Measurements from ENCODE around the gene PATJ. TPM values are rescaled to one million over a fixed set of nuclear protein-coding genes. Genes with fewer than 3 reads are reported as not detected.

The PATJ gene
- total RNA-seq, 1 experiment from 2014 or later, result 48.8 TPM

DNA sequence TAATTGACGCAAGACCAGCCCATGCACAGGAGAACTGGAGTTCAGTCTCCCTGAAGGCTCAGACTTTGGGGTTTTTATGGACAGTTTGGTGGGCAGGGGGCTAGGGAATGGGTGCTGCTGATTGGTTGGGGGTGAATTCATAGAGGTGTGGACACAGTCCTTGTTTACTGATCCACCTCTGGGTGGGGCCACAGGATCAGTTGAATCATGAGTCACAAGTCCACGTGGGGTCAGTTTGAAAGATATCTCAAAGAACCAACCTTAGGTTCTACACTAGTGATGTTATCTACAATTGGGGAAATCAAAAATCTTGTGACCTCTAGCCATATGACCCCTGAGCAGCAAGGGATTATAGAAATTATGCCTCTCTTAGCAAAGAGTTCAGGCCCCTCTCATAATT lies 324.4 kb downstream of the PATJ start:
- Histone ChIP-seq H3K9me3 (ENCODE audit: control insufficient read depth in 1 of 2, insufficient read depth in 1 of 2, low read depth in 1 of 2, low read length in 2 of 2) (no peaks in the 10 kb centered on the region; a peak in 1 of 4 replicates), H3K36me3 (ENCODE audit: control insufficient read depth in 1 of 2, insufficient read depth in 2 of 2, low read length in 2 of 2) (no peaks in the 10 kb centered on the region; a peak in 2 of 4 replicates), H3K79me2 (ENCODE audit: insufficient read depth, low read length) (no peaks in the 10 kb centered on the region), H3K27ac (ENCODE audit: low read depth, low read length) (no peak overlapping the region), H3K9me2 (ENCODE audit: insufficient read depth) (no peaks in the 10 kb centered on the region), H3K9ac (ENCODE audit: low read length) (no peak overlapping the region), H3K4me2 (ENCODE audit: low read length) (no peak overlapping the region), H3K4me3 (replicated peaks in 1 of 2; ENCODE audit: low read depth in 1 of 2, low read length in 2 of 2) (no peak overlapping the region), H4K20me1 (ENCODE audit: insufficient read depth) (no peaks in the 10 kb centered on the region), H3K27me3 (ENCODE audit: insufficient read depth, low read length) (no peaks in the 10 kb centered on the region), H3K4me1 (ENCODE audit: control insufficient read depth in 1 of 2, insufficient read depth in 2 of 2, low read length in 2 of 2) (peaks cover 0 to 5% of the 10 kb centered on the region in 2 experiments; a peak in 1 of 4 replicates), H2AFZ (ENCODE audit: low read depth, low read length, poor library complexity, severe bottlenecking) (no peak overlapping the region)
- no peak for ATAC-seq
- ChIA-PET POLR2A (no interaction called here), CTCF (no interaction called here), RAD21 (ENCODE audit: low non-redundant PET in 1 of 2, low total read pairs in 2 of 2, uncharacterized antibody in 2 of 2, unreplicated experiment in 2 of 2) (no interaction called here)
- TF ChIP-seq SIN3A (IDR thresholded peaks at IDR 0.05; ENCODE audit: low read depth), result no peak
- TF ChIP-seq JUND (IDR thresholded peaks at IDR 0.05), result no peak
- TF ChIP-seq, protein P1, sequence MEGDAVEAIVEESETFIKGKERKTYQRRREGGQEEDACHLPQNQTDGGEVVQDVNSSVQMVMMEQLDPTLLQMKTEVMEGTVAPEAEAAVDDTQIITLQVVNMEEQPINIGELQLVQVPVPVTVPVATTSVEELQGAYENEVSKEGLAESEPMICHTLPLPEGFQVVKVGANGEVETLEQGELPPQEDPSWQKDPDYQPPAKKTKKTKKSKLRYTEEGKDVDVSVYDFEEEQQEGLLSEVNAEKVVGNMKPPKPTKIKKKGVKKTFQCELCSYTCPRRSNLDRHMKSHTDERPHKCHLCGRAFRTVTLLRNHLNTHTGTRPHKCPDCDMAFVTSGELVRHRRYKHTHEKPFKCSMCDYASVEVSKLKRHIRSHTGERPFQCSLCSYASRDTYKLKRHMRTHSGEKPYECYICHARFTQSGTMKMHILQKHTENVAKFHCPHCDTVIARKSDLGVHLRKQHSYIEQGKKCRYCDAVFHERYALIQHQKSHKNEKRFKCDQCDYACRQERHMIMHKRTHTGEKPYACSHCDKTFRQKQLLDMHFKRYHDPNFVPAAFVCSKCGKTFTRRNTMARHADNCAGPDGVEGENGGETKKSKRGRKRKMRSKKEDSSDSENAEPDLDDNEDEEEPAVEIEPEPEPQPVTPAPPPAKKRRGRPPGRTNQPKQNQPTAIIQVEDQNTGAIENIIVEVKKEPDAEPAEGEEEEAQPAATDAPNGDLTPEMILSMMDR (IDR thresholded peaks at IDR 0.05 in 2 of 3, conservative IDR thresholded peaks at IDR 0.05 in 1 of 3; ENCODE audit: borderline replicate concordance in 1 of 3, insufficient read depth in 1 of 3, low read depth in 2 of 3, low read length in 2 of 3), result no peak
- TF ChIP-seq, protein P2, sequence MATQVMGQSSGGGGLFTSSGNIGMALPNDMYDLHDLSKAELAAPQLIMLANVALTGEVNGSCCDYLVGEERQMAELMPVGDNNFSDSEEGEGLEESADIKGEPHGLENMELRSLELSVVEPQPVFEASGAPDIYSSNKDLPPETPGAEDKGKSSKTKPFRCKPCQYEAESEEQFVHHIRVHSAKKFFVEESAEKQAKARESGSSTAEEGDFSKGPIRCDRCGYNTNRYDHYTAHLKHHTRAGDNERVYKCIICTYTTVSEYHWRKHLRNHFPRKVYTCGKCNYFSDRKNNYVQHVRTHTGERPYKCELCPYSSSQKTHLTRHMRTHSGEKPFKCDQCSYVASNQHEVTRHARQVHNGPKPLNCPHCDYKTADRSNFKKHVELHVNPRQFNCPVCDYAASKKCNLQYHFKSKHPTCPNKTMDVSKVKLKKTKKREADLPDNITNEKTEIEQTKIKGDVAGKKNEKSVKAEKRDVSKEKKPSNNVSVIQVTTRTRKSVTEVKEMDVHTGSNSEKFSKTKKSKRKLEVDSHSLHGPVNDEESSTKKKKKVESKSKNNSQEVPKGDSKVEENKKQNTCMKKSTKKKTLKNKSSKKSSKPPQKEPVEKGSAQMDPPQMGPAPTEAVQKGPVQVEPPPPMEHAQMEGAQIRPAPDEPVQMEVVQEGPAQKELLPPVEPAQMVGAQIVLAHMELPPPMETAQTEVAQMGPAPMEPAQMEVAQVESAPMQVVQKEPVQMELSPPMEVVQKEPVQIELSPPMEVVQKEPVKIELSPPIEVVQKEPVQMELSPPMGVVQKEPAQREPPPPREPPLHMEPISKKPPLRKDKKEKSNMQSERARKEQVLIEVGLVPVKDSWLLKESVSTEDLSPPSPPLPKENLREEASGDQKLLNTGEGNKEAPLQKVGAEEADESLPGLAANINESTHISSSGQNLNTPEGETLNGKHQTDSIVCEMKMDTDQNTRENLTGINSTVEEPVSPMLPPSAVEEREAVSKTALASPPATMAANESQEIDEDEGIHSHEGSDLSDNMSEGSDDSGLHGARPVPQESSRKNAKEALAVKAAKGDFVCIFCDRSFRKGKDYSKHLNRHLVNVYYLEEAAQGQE (IDR thresholded peaks at IDR 0.05; ENCODE audit: low read depth), result no peak
- no peak for TF ChIP-seq POLR2A (IDR thresholded peaks at IDR 0.05; ENCODE audit: borderline replicate concordance, extremely low read depth, insufficient read depth, insufficient read length)
- TF ChIP-seq RAD21 (IDR thresholded peaks at IDR 0.05; ENCODE audit: low read depth), result no peak
- no peak for TF ChIP-seq FOSL1 (IDR thresholded peaks at IDR 0.05; ENCODE audit: low read depth)
- no peak for TF ChIP-seq CEBPB (IDR thresholded peaks at IDR 0.05; ENCODE audit: low read depth)
- TF ChIP-seq TCF7L2 (IDR thresholded peaks at IDR 0.05; ENCODE audit: borderline replicate concordance, extremely low read depth, insufficient read depth, insufficient read length), result no peak
- TF ChIP-seq ZFX (IDR thresholded peaks at IDR 0.05), result no peak
- no peak for TF ChIP-seq EZH2 (IDR thresholded peaks at IDR 0.05)
- TF ChIP-seq SP1 (IDR thresholded peaks at IDR 0.05; ENCODE audit: low read depth), result no peak
- no peak for TF ChIP-seq POLR2AphosphoS5 (IDR thresholded peaks at IDR 0.05; ENCODE audit: low read depth, low read length)
- TF ChIP-seq, protein P3, sequence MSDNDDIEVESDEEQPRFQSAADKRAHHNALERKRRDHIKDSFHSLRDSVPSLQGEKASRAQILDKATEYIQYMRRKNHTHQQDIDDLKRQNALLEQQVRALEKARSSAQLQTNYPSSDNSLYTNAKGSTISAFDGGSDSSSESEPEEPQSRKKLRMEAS (IDR thresholded peaks at IDR 0.05), result no peak
- no peak for TF ChIP-seq ELF1 (IDR thresholded peaks at IDR 0.05; ENCODE audit: borderline replicate concordance, low read depth)
- intact Hi-C loops (cut with micrococcal nuclease), result no loop called here
- no TSS peak for BruUV-seq (replicated peaks)
- DNase-seq (ENCODE audit: low read depth, low spot score), result no peak
